ENCODE results near the gene PM20D2. TPM values are rescaled to one million over a fixed set of nuclear protein-coding genes. Genes with fewer than 3 reads are reported as not detected.

The PM20D2 gene
- total and polyA plus RNA-seq, 5 donors = 4.8 to 17.1 (median 12.1) TPM

GRCh38 chr6:89180971-89181370 lies 35.1 kb downstream of the PM20D2 start:
- peak in 1 of 2 donors; percentile 28 for ATAC-seq
- no peaks in the 10 kb centered on the region for H3K9me3 ChIP-seq (ENCODE audit: control insufficient read depth, low read length)
- peak overlapping the region; percentile 34 for H3K27ac ChIP-seq (ENCODE audit: low read length)
- H3K4me3 ChIP-seq (ENCODE audit: low read length) = no peak overlapping the region
- no peaks in the 10 kb centered on the region for H3K4me1 ChIP-seq (ENCODE audit: control insufficient read depth, insufficient read depth, low read length)
- DNase-seq = no peak
- no peaks in the 10 kb centered on the region for H3K27me3 ChIP-seq (ENCODE audit: control insufficient read depth, insufficient read depth)
- intact Hi-C loops (cut with DNase I) = no loop called here
- 68% methylated on average over 1 of the region's 1 CpG for WGBS

- intact Hi-C loops (cut with DNase I) = no loop called here
- 50% methylated on average over 2 of the region's 2 CpGs for WGBS
- H3K9me3 ChIP-seq (ENCODE audit: control insufficient read depth, low read length) = no peaks in the 10 kb centered on the region
- no peak overlapping the region for H3K27ac ChIP-seq (ENCODE audit: low read length)
- H3K27me3 ChIP-seq (ENCODE audit: control insufficient read depth, insufficient read depth) = no peaks in the 10 kb centered on the region
- no peak for ATAC-seq
- DNase-seq = no peak
- H3K4me3 ChIP-seq (ENCODE audit: low read length) = no peak overlapping the region
- no peaks in the 10 kb centered on the region for H3K4me1 ChIP-seq (ENCODE audit: control insufficient read depth, insufficient read depth, low read length)
Measured at GRCh38 chr6:89183294-89183693, 37.4 kb downstream of the PM20D2 start.

- 81% methylated on average over 9 of the region's 9 CpGs for WGBS
- no peak for DNase-seq
- no peak overlapping the region for H3K27ac ChIP-seq (ENCODE audit: low read length)
- no peak overlapping the region for H3K4me3 ChIP-seq (ENCODE audit: low read length)
- no peaks in the 10 kb centered on the region for H3K27me3 ChIP-seq (ENCODE audit: control insufficient read depth, insufficient read depth)
- no peaks in the 10 kb centered on the region for H3K9me3 ChIP-seq (ENCODE audit: control insufficient read depth, low read length)
- intact Hi-C loops (cut with DNase I) = no loop called here
- H3K4me1 ChIP-seq (ENCODE audit: control insufficient read depth, insufficient read depth, low read length) = no peaks in the 10 kb centered on the region
- ATAC-seq = no peak
Measured at GRCh38 chr6:89184344-89184743, 38.5 kb downstream of the PM20D2 start.

GRCh38 chr6:89186762-89187161 lies 40.9 kb downstream of the PM20D2 start:
- Histone ChIP-seq H3K27me3 (ENCODE audit: control insufficient read depth, insufficient read depth) (no peaks in the 10 kb centered on the region), H3K9me3 (ENCODE audit: control insufficient read depth, low read length) (no peaks in the 10 kb centered on the region), H3K4me1 (ENCODE audit: control insufficient read depth, insufficient read depth, low read length) (no peaks in the 10 kb centered on the region), H3K27ac (ENCODE audit: low read length) (no peak overlapping the region), H3K4me3 (ENCODE audit: low read length) (no peak overlapping the region)
- DNase-seq (no peak), ATAC-seq (peak; percentile 29 to 45)
- WGBS = 94% methylated on average over 2 of the region's 2 CpGs
- intact Hi-C loops (cut with DNase I) = no loop called here

- no peak overlapping the region for H3K27ac ChIP-seq (ENCODE audit: low read length)
- intact Hi-C loops (cut with DNase I) = no loop called here
Measured at GRCh38 chr6:89187504-89187903, 41.6 kb downstream of the PM20D2 start.

GRCh38 chr6:89190741-89191140 lies 44.9 kb downstream of the PM20D2 start:
- H3K27me3 ChIP-seq (ENCODE audit: control insufficient read depth, insufficient read depth) = no peaks in the 10 kb centered on the region
- DNase-seq = no peak
- H3K27ac ChIP-seq (ENCODE audit: low read length) = no peak overlapping the region
- H3K4me3 ChIP-seq (ENCODE audit: low read length) = no peak overlapping the region
- intact Hi-C loops (cut with DNase I) = no loop called here
- ATAC-seq = no peak
- WGBS = 61% methylated on average over 5 of the region's 5 CpGs
- no peaks in the 10 kb centered on the region for H3K4me1 ChIP-seq (ENCODE audit: control insufficient read depth, insufficient read depth, low read length)
- no peaks in the 10 kb centered on the region for H3K9me3 ChIP-seq (ENCODE audit: control insufficient read depth, low read length)

More at GRCh38 chr6:89187504-89187903, 41.6 kb downstream of the PM20D2 start:
- Histone ChIP-seq H3K4me3 (ENCODE audit: low read length) (no peak overlapping the region), H3K4me1 (ENCODE audit: control insufficient read depth, insufficient read depth, low read length) (no peaks in the 10 kb centered on the region), H3K27me3 (ENCODE audit: control insufficient read depth, insufficient read depth) (no peaks in the 10 kb centered on the region), H3K9me3 (ENCODE audit: control insufficient read depth, low read length) (no peaks in the 10 kb centered on the region)
- WGBS = 96% methylated on average over 5 of the region's 5 CpGs
- ATAC-seq (no peak), DNase-seq (no peak)

GRCh38 chr6:89194559-89194958 lies 48.7 kb downstream of the PM20D2 start:
- Histone ChIP-seq H3K27ac (ENCODE audit: low read length) (no peak overlapping the region), H3K4me3 (ENCODE audit: low read length) (no peak overlapping the region), H3K27me3 (ENCODE audit: control insufficient read depth, insufficient read depth) (no peaks in the 10 kb centered on the region), H3K4me1 (ENCODE audit: control insufficient read depth, insufficient read depth, low read length) (no peaks in the 10 kb centered on the region), H3K9me3 (ENCODE audit: control insufficient read depth, low read length) (no peaks in the 10 kb centered on the region)
- WGBS = 96% methylated on average over 1 of the region's 1 CpG
- intact Hi-C loops (cut with DNase I) = no loop called here
- ATAC-seq (no peak), DNase-seq (no peak)

- no peak overlapping the region for H3K4me3 ChIP-seq (ENCODE audit: low read length)
- 71% methylated on average over 4 of the region's 4 CpGs for WGBS
- DNase-seq (no peak), ATAC-seq (no peak)
- no peak overlapping the region for H3K27ac ChIP-seq (ENCODE audit: low read length)
- H3K9me3 ChIP-seq (ENCODE audit: control insufficient read depth, low read length) = no peaks in the 10 kb centered on the region
- H3K27me3 ChIP-seq (ENCODE audit: control insufficient read depth, insufficient read depth) = no peaks in the 10 kb centered on the region
- no peaks in the 10 kb centered on the region for H3K4me1 ChIP-seq (ENCODE audit: control insufficient read depth, insufficient read depth, low read length)
- intact Hi-C loops (cut with DNase I) = no loop called here
Measured at GRCh38 chr6:89197141-89197540, 51.3 kb downstream of the PM20D2 start.

GRCh38 chr6:89198235-89198634 lies 52.4 kb downstream of the PM20D2 start:
- intact Hi-C loops (cut with DNase I) = no loop called here
- no peaks in the 10 kb centered on the region for H3K9me3 ChIP-seq (ENCODE audit: control insufficient read depth, low read length)
- H3K27me3 ChIP-seq (ENCODE audit: control insufficient read depth, insufficient read depth) = no peaks in the 10 kb centered on the region
- ATAC-seq = no peak
- no peak overlapping the region for H3K4me3 ChIP-seq (ENCODE audit: low read length)
- DNase-seq = no peak
- H3K27ac ChIP-seq (ENCODE audit: low read length) = no peak overlapping the region
- WGBS = 59% methylated on average over 7 of the region's 7 CpGs
- H3K4me1 ChIP-seq (ENCODE audit: control insufficient read depth, insufficient read depth, low read length) = no peaks in the 10 kb centered on the region

GRCh38 chr6:89199579-89199978 lies 53.7 kb downstream of the PM20D2 start:
- intact Hi-C loops (cut with DNase I) = no loop called here
- WGBS = 65% methylated on average over 2 of the region's 2 CpGs
- Histone ChIP-seq H3K9me3 (ENCODE audit: control insufficient read depth, low read length) (no peaks in the 10 kb centered on the region), H3K4me3 (ENCODE audit: low read length) (no peak overlapping the region), H3K4me1 (ENCODE audit: control insufficient read depth, insufficient read depth, low read length) (no peaks in the 10 kb centered on the region), H3K27ac (ENCODE audit: low read length) (no peak overlapping the region), H3K27me3 (ENCODE audit: control insufficient read depth, insufficient read depth) (no peaks in the 10 kb centered on the region)
- ATAC-seq (no peak), DNase-seq (no peak)

GRCh38 chr6:89200706-89201215 lies 54.9 kb downstream of the PM20D2 start:
- intact Hi-C loops (cut with DNase I) = no loop called here
- Histone ChIP-seq H3K27me3 (ENCODE audit: control insufficient read depth, insufficient read depth) (no peaks in the 10 kb centered on the region), H3K27ac (ENCODE audit: low read length) (no peak overlapping the region), H3K4me3 (ENCODE audit: low read length) (no peak overlapping the region), H3K9me3 (ENCODE audit: control insufficient read depth, low read length) (no peaks in the 10 kb centered on the region), H3K4me1 (ENCODE audit: control insufficient read depth, insufficient read depth, low read length) (no peaks in the 10 kb centered on the region)
- ATAC-seq = no peak
- no peak for DNase-seq
- WGBS = 93% methylated on average over 7 of the region's 7 CpGs

GRCh38 chr6:89204096-89204495 lies 58.2 kb downstream of the PM20D2 start:
- intact Hi-C loops (cut with DNase I) = no loop called here
- H3K9me3 ChIP-seq (ENCODE audit: control insufficient read depth, low read length) = no peaks in the 10 kb centered on the region
- H3K4me1 ChIP-seq (ENCODE audit: control insufficient read depth, insufficient read depth, low read length) = no peaks in the 10 kb centered on the region
- H3K4me3 ChIP-seq (ENCODE audit: low read length) = no peak overlapping the region
- WGBS = 90% methylated on average over 11 of the region's 11 CpGs
- ATAC-seq = no peak
- no peaks in the 10 kb centered on the region for H3K27me3 ChIP-seq (ENCODE audit: control insufficient read depth, insufficient read depth)
- H3K27ac ChIP-seq (ENCODE audit: low read length) = no peak overlapping the region
- no peak for DNase-seq

Data from right cardiac atrium (tissue), 5 donors.